HG02973 (cell line): ENCODE measurements around the gene RHOT1.
"Not testable (repeated sequence)": the region's sequence is repeated elsewhere in the genome, so short reads cannot be mapped to it uniquely, and the experiment has no call there.

Source experiments
- ATAC-seq: cut with Tn5 transposase; IDR thresholded peaks from one replicate; pipeline ENCODE4 v1.9.1; 2021; ENCODE audit warnings: moderate library complexity; ENCODE audit not compliant: unreplicated experiment

RHOT1 gene

GRCh38 chr17:32158870-32159585, 16.7 kb downstream of the RHOT1 start:
- ATAC-seq: no peak

GRCh38 chr17:32159586-32160438, 17.5 kb downstream of the RHOT1 start:
- ATAC-seq: no peak

GRCh38 chr17:32160526-32160925, 18.2 kb downstream of the RHOT1 start:
- no peak for ATAC-seq

GRCh38 chr17:32161029-32161428, 18.7 kb downstream of the RHOT1 start:
- no peak for ATAC-seq

GRCh38 chr17:32161506-32162365, 19.4 kb downstream of the RHOT1 start:
- ATAC-seq: no peak

- ATAC-seq: no peak
These were observed 32.6 kb downstream of the RHOT1 start for GRCh38 chr17:32174889-32175288.

- not testable (repeated sequence) for ATAC-seq
These were observed 36.4 kb downstream of the RHOT1 start for GRCh38 chr17:32178679-32179078.

- ATAC-seq: not testable (repeated sequence)
These were observed 36.8 kb downstream of the RHOT1 start for GRCh38 chr17:32179103-32179502.

GRCh38 chr17:32179526-32179925, 37.2 kb downstream of the RHOT1 start:
- ATAC-seq: not testable (repeated sequence)

- not testable (repeated sequence) for ATAC-seq
These were observed 38.0 kb downstream of the RHOT1 start for GRCh38 chr17:32180262-32180661.

- ATAC-seq: no peak
These were observed 43.6 kb downstream of the RHOT1 start for GRCh38 chr17:32185875-32186274.

- ATAC-seq: no peak
These were observed 45.0 kb downstream of the RHOT1 start for GRCh38 chr17:32187271-32187670.

- ATAC-seq: no peak
These were observed 47.0 kb downstream of the RHOT1 start for GRCh38 chr17:32189343-32189742.

GRCh38 chr17:32191306-32191705, 49.0 kb downstream of the RHOT1 start:
- no peak for ATAC-seq

- ATAC-seq: no peak
These were observed 50.1 kb downstream of the RHOT1 start for GRCh38 chr17:32192379-32192778.

- ATAC-seq: no peak
These were observed 55.7 kb downstream of the RHOT1 start for GRCh38 chr17:32197987-32198386.

- no peak for ATAC-seq
These were observed 64.6 kb downstream of the RHOT1 start for GRCh38 chr17:32206861-32207260.

- no peak for ATAC-seq
These were observed 66.1 kb downstream of the RHOT1 start for GRCh38 chr17:32208436-32208835.

GRCh38 chr17:32209608-32210007, 67.3 kb downstream of the RHOT1 start:
- ATAC-seq: no peak

- no peak for ATAC-seq
These were observed 69.4 kb downstream of the RHOT1 start for GRCh38 chr17:32211671-32212070.

GRCh38 chr17:32215696-32216095, 73.4 kb downstream of the RHOT1 start:
- no peak for ATAC-seq
